ENCODE measurements around the gene CCDC69.
A peak's percentile ranks its signal among the peaks of the same experiment; 100 is the strongest.

The CCDC69 gene

GRCh38 chr5:151137067-151137825, 86.6 kb downstream of the CCDC69 start:
- TF ChIP-seq POLR2A (IDR thresholded peaks at IDR 0.05; ENCODE audit: extremely low read depth, insufficient read length) (no peak), MAX (IDR thresholded peaks at IDR 0.05; ENCODE audit: low read depth, low read length) (no peak), CTCF (IDR thresholded peaks at IDR 0.05; ENCODE audit: low read depth, low read length) (no peak), MYC (IDR thresholded peaks at IDR 0.05; ENCODE audit: low read depth, low read length) (no peak)
- no peak overlapping the region for H3K4me3 ChIP-seq (ENCODE audit: low read depth, low read length)
- no peak for DNase-seq (ENCODE audit: low read depth)

- no peak for DNase-seq (ENCODE audit: low read depth)
- TF ChIP-seq MYC (IDR thresholded peaks at IDR 0.05; ENCODE audit: low read depth, low read length) (no peak), MAX (IDR thresholded peaks at IDR 0.05; ENCODE audit: low read depth, low read length) (no peak), POLR2A (IDR thresholded peaks at IDR 0.05; ENCODE audit: extremely low read depth, insufficient read length) (no peak), CTCF (IDR thresholded peaks at IDR 0.05; ENCODE audit: low read depth, low read length) (no peak)
- no peak overlapping the region for H3K4me3 ChIP-seq (ENCODE audit: low read depth, low read length)
Measured at GRCh38 chr5:151134228-151134627, 89.7 kb downstream of the CCDC69 start.

- DNase-seq (ENCODE audit: low read depth) = peak; percentile 32
- no peak for TF ChIP-seq POLR2A (IDR thresholded peaks at IDR 0.05; ENCODE audit: extremely low read depth, insufficient read length)
- TF ChIP-seq MAX (IDR thresholded peaks at IDR 0.05; ENCODE audit: low read depth, low read length) = no peak
- TF ChIP-seq CTCF (IDR thresholded peaks at IDR 0.05; ENCODE audit: low read depth, low read length) = no peak
- TF ChIP-seq MYC (IDR thresholded peaks at IDR 0.05; ENCODE audit: low read depth, low read length) = no peak
- H3K4me3 ChIP-seq (ENCODE audit: low read depth, low read length) = no peak overlapping the region
Measured at GRCh38 chr5:151132963-151133362, 90.9 kb downstream of the CCDC69 start.

Data from NB4 (cell line).